HG03575 (cell line): ENCODE results near the gene PCNP.
"Not testable (repeated sequence)": the region's sequence is repeated elsewhere in the genome, so short reads cannot be mapped to it uniquely, and the experiment has no call there.

ENCODE experiments used
- ATAC-seq: cut with Tn5 transposase; IDR thresholded peaks from one replicate; pipeline ENCODE4 v1.9.1; 2021; ENCODE audit not compliant: unreplicated experiment, insufficient number of reproducible peaks, low FRiP score; ENCODE audit errors: extremely low read depth

The PCNP gene

DNA sequence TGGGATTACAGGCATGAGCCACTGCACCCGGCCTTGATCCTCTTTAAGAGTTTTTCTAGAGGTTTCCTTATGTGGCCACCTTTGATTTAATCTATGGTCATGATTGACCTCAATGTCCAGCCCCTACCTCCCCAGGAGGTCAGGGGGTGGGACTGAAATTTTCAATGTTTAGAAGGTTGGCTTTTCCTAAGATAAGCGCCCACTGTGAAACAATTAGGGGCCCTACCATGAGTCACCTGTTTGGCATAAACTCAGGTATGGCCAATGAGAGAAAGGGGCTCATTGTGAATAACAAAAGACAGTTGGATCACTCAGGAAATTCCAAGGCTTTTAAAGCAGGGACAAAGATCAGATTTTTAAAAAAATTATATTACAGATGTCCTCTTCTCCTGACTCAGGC lies 51.9 kb downstream of the PCNP start:
- ATAC-seq = no peak

DNA sequence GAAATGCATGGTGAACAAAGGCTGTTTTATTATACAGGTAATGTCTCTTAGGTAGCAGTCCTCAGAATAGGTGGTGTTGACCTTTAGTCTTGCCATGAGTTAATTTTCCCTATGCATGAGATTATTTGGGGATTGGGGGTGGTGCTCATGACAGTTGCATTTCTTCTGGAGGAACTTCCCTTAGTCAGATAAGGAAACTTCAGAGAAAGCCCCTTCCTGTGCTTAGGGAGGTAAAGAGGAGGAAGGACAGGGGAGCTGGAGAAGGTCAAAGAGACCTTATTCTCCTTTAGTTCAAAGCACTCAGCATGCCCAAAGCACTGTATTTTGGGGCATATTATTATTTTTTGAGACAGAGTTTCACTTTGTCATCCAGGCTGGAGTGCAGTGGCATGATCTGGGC lies 55.2 kb downstream of the PCNP start:
- ATAC-seq = no peak

DNA sequence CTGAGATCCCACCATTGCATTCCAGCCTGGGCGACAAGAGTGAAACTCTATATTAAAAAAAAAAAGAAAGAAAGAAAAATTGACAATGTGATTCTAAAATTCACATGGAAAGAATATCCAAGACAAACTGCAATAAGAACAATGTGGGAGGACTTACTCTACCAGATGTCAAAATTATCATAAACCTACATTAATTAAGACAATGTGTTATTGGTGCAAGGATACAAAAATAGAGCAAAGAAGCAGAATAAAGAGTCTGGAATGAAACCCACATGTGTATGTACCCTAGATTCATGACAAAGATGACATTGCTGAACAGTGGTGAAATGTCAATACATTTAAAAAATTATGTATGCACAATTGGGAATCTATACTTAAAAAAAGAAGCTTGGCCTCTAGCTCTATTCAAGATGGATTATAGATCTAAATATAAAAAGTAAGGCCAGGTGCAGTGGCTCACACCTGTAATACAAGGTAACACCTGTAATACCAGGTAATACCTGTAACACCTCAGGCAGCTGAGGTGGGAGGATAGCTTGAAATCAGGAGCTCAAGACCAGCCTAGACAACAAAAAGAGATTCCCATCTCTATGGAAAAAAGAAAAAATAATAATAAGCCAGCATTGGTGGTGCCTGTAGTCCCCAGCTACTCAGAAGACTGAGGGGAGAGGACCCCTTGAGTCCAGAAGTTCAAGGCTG lies 57.3 kb downstream of the PCNP start:
- ATAC-seq = no peak

DNA sequence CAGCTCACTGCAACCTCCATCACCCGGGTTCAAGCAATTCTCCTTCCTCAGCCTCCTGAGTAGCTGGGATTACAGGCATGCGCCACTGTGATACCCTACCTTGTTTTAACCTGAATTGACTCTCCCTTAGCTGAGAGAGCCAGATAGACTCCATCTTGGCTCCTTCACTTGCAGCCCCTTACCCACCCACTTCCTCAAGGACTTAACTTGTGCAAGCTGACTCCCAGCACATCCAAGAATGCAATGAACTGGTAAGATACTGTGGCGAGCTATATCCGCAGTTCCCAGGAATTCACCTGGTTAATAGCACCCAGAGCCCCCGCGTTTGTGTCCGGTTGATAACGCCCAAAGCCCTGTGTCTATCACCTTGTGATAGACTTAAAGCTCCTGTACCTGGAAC lies 58.0 kb downstream of the PCNP start:
- not testable (repeated sequence) for ATAC-seq

DNA sequence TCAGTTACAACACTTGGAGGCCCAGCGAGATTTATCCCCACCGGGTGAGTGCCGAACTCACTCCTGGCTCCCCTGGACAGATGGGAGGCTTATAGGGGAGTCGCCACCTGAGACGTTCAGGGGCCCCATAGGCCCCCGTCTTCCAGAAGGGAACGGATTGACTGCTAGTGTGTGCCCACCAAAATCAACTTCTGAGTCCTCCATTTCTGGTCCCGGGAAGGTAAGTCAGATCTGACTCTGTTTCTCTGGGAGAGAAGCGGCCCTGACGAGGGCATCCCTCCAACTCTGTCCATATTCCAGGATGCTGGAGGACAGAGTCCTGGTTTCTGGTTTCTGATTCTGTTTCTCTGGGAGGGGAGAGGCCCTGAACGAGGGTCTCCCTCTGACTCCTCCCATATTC lies 58.6 kb downstream of the PCNP start:
- ATAC-seq = no peak

DNA sequence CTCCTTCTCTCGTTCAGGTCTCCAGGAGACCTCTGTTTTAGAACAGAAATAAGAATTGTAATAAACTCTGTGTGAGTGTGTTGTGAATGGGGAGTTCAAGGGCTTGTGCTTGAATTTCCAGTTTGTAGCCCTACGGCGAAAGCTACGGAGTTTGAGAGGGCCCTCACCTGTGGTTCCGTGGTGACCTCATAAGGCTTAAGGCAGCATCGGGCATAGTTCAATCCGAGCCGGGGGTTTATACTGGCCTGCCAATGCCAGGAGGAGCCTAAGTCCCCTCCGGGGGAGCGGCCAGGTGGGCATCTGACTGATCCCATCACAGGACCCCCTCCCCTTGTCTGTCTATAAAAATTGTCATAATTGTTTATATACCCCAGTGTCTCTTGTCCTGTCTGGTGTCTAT lies 59.2 kb downstream of the PCNP start:
- ATAC-seq = no peak

DNA sequence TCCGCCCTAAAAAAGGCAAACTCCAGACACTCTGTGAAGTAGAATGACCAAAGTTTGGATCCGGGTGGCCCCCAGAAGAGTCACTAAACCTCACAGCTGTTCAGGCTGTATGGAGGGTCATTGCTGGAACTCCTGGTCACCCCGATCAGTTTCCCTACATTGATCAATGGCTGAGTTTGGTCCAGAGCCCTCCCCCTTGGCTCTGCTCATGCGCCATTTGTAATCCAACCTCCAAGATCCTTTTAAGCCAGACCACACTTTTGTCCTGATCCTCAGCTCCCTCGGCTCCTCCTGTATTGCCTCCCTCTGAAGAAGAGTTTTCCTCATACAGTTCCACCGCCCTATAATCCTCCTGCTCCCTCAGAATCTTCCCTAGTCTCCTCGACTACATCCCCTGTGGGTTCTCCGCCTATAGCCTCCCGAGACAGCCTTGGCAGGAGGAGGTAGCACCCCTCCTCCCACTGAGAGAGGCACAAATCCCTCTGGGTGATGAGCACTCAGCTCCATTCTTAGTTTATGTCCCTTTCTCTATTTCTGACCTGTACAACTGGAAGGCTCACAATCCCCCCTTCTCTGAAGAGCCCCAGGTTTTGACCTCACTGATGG lies 60.7 kb downstream of the PCNP start:
- no peak for ATAC-seq

DNA sequence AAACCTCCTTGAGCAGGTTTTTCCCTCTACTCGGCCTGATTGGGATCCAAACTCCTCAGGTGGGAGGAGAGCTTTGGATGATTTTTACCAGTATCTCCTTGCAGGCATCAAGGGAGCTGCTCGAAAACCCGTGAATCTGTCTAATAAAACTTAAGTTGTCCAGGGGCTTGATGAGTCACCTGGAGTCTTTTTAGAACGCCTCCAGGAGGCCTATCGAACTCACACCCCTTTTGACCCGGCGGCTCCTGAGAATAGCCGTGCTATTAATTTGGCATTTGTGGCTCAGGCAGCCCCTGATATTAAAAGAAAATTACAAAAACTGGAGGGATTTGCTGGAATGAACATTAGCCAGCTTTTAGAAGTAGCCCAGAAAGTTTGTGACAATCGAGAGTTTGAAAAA lies 61.4 kb downstream of the PCNP start:
- no peak for ATAC-seq

DNA sequence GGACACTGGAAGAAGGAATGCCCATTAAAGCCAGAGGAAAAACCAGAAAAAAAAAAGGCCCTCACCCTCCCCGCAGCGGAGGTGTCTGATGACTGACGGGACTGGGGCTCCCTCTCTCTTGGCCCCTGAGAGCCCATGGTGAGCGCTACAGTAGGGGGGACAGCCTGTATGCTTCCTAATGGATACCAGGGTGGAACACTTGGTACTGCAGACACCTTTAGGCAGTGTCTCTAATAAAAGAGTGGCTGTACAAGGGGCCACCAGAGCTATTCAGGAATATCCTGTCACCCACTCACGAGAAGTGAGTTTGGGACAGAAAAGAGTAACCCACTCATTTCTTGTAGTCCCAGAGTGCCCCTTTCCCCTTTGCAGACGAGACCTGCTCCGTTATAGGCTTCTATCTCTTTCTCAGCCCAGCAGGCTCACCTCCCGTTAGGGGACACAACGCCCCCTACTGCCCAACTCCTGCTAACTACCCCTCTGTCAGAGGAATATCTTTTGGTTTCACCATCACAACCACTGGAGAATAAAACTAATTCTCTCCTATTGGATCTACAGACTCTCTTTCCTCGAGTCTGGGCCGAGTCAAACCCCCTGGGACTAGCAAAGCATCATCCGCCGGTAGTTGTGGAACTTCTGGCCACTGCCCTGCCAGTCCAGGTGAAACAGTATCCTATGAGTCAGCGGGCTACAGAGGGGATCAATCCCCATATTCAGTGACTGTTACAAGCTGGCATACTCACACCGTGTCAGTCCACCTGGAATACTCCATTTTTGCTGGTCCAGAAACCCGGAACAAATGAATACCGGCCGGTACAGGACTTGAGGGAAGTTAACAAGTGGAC lies 62.2 kb downstream of the PCNP start:
- no peak for ATAC-seq

DNA sequence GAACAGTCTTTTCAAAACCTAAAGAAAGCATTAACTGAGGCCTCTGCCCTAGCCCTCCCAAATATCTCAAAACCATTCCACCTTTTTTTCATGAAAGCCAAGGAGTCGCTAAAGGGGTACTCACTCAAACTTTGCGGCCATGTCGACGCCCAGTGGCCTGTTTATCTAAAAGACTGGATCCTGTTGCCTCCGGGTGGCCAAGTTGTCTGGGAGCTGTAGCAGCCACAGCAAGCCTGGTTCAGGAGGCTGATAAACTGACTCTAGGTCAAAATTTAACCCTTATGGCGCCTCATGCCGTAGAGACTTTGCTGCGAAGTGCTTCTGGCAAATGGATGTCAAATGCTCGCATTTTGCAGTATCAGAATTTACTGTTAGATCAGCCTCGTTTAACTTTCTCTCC lies 63.5 kb downstream of the PCNP start:
- ATAC-seq = no peak

DNA sequence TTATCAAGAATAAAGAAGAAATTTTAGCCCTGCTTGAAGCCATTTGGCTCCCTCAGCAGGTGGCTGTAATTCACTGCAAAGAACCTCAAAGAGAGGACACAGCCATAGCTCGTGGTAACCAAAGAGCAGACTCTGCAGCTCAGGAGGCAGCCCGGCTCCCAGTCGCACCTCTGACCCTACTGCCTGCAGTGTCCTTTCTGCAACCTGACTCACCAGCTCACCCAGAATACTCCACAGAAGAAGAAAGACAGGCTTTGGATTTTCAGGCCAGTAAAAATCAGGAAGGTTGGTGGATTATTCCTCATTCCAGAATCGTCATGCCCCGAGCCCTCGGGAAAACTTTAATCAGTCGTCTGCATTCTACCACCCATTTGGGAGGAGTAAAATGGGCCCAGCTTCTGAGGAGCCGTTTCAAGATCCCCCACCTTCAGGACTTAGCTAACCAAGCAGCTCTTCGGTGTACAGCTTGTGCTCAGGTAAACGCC lies 64.3 kb downstream of the PCNP start:
- ATAC-seq = no peak

DNA sequence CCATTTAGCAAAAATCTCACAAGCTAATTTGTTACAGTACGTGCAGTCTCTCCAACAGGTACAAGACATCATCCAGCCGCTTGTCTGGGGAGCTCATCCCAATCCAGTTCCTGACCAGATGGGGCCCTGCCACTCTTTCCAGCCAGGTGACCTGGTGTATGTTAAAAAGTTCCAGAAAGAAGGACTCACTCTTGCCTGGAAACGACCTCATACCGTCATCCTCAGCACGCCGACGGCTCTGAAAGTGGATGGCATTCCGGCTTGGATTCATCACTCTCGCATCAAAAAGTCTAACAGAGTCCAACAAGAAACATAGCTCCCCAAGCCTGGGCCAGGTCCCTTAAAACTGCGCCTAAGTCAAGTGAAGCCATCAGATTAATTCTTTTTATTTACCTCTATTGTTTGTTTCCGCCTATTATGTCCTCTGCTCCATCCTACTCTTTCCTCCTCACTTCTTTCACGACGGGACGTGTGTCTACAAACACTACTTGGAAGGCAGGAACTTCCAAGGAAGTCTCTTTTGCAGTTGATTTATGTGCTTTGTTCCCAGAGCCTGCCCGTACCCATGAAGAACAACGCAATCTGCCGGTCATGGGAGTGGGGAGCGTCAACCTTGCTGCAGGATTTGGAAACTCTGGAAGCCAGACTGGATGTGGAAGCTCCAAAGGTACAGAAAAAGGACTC lies 65.4 kb downstream of the PCNP start:
- no peak for ATAC-seq

DNA sequence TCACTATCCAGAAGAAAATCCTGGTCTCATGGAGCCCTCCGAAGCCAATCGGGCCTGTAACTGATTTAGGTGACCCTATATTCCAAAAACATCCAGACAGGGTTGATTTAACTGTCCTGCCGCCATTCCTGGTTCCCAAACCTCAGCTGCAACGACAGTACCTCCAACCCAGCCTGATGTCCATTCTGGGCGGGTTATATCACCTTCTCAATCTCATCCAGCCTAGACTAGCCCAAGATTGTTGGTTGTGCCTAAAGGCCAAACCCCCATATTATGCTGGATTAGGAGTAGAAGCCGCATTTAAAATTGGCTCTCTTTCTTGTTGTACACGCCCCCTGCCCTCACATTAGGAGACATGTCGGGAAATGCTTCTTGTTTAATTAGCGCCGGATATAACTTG lies 66.3 kb downstream of the PCNP start:
- no peak for ATAC-seq

DNA sequence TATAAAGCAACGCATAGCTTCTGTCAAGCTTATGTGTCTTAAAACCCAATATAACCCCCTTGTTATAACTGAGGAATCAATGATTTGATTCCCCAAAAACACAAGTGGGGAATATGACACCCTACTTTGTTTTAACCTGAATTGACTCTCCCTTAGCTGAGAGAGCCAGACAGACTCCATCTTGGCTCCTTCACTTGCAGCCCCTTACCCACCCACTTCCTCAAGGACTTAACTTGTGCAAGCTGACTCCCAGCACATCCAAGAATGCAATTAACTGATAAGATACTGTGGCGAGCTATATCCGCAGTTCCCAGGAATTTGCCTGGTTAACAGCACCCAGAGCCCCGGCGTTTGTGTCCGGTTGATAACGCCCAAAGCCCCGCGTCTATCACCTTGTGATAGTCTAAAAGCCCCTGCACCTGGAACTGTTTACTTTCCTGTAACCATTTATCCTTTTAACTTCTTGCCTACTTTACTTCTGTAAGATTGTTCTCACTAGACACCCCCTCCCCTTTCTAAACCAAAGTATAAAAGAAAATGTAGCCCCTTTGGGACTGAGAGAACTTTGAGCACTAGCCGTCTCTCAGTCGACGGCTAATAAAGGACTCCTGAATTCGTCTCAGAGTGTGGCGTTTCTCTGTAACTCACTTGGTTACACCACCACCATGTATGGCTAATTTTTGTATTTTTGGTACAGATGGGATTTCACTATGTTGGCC lies 67.6 kb downstream of the PCNP start:
- not testable (repeated sequence) for ATAC-seq

DNA sequence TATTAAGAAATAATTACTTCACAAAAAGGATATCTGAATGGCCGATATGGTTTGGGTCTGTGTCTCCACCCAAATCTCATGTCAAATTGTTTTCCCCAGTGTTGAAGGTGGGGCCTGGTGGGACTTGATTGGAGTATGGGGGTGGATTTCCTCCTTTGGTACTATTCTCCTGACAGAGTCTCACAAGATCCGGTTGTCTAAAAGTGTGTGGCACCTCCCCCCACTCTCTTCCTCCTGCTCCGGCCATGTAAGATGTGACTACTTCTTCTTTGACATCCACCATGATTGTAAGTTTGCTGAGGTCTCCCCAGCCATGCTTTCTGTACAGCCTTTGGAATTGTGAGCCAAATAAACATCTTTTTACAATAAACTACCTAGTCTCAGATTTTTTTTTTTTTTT lies 68.5 kb downstream of the PCNP start:
- ATAC-seq = no peak

DNA sequence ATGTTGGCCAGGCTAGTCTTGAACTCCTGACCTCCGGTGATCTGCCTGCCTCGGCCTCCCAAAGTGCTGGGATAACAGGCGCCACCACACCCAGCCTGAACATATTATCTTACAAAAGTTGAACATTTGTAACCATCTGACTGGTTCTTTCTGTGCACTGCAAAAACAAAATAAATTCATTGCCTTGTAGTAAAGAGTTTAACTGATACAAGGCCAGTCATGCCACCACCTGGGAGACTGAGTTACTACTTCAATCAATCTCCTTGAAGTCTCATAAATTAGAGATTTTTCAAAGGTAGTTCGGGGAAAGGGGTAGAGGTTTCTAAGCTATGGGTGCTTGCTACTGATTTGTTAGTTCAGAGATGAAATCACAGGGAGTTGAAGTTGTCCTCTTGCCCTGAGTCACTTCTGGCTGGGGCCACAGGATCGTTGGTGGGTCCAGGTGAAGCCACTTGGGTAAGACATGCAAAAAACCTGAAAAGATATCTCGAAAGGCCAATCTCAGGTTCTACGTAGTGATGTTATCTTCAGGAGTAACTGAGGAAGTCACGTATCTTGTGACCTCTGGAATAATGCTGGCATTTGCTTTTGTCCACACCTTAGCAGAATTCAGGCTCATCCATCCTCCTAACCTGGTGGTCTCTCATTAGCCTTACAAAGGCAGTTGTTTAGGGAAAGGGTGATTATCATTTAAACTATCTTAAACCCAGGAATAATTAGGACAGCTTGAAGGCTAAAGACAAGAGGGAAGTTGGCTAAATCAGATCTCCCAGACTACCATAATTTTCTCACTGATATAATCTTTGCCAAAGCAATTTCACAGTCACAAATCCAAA lies 69.2 kb downstream of the PCNP start:
- no peak for ATAC-seq
